UCSD-AML1 (cell line): ENCODE results near the gene KCNJ9.
"Not testable (repeated sequence)": the region's sequence is repeated elsewhere in the genome, so short reads cannot be mapped to it uniquely, and the experiment has no call there.

Experiments
- DNase-seq: peaks from one replicate; lab custom pipeline; 2025; ENCODE audit not compliant: unreplicated experiment; lab: John Stamatoyannopoulos, UW

Gene KCNJ9

DNA sequence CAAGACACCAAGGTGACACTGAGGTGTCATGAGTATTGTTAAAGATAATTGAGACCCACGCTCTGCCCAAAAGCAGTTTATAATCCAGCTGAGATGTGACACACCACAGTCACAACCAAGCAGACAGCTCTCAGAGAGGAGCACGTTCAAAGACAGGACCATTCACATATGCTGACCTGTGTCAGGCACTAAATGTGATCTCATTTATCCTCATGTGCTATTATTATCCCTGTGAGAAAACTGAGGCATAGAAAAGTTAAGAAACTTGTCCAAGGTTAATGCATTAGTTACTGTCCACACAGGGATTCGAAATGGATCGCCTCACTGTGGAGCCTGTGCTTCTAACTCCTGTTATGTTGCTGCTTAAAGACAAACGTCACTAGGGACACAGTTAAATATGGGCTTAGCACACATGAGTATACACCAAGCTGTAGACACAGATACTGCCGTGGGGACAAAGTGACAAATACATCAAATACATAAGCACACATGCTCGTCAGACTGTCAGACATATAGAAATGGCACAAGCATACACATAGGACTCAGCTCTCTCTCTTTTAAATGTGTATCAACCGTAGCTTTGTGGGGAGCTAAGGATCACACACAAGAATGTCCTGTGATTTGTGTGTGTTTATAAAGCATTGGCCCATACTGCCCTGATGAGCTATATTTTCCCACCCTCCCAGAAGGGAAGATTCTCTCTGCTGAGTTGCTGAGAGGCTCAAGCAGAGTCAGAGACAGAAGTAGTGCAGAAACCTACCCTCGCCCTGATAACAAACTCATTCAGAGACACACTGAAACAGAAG lies 20.6 kb downstream of the KCNJ9 start:
- DNase-seq, result no peak

DNA sequence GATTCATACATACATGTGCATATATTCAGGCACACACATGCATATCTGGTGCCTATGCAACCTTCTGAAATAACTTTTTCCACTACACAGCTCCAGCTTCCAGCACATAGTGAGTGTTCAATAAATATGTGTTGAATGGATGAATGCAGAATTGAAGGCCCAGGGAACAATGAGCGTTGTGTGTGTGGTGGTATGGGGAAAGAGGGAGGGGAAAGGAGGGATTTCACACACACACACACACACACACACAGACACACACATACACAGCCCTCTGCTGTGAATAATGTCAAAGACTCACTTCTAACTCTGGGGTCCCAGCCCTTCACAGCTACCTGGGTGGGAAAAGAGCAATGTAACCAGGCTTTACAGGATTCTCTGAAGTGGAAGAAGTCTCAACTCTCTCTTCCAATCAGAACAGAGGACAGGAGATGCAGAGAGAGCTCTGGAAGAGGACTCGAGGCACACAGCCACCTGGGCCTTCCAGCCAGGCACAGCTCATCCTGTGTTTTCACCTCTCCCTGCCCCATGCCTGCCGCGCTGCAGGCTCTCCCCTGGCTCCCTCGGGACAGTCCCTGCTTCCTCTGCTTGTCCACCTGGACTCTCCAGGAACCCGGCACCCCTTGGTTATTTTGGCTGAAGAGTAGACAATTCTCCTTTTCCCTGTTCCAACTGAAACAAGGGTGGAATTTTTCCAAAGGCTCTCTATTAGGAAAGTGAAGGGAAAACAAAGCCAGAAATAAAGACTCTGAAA lies 22.5 kb downstream of the KCNJ9 start:
- no peak for DNase-seq

DNA sequence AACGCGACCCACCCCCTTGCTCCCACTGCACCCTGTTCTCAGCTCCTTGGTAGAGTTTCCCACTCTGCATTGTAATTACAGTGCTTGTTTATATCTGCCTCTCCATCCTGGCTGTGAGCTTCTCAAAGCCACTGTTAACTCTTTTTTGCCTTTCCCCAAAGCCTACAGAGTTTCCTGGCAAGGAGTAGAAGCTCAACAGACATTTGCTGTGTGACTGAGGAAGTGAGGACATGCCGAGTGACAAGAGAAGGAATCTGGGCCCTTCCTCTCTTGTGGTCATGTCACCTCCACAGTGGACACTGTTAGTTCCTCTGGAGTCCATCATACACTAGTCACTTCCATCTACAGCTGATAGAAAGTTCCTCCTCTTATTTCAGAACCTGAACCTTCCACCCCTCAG lies 23.1 kb downstream of the KCNJ9 start:
- DNase-seq, result no peak

DNA sequence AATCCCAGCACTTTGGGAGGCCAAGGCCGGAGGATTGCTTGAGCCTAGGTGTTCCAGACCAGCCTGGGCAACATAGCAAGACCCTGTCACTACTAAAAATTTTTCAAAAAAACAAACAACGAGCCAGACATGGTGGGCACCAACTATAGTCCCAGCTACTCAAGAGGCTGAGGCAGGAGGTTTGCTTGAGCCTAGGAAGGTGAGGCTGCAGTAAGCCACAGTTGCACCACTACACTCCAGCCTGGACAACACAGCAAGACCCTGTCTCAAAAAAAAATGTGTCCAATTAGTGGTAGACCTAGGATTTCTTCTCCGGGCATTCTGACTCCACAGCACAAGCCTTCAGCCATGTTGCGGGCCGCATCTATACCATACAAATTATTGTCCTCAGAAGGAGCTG lies 23.8 kb downstream of the KCNJ9 start:
- DNase-seq, result no peak

DNA sequence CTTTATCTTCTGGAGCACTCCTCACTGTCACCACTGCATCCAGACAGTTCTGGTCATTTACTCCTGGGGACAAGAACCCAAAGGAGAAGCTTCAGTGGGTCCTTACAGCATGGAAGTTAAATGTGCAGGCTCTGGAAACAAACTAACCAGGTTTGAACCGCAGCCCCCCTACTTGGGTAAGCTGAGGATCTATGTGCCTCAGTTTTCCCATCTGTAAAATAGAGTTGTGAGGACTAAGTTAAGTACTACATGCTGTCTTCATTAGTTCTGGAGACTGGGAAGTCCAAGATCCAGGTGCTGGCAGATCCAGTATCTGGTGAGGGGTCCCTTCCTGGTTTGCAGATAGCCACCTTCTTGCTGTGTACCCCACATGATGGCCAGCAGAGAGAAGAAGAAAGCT lies 26.2 kb downstream of the KCNJ9 start:
- no peak for DNase-seq

DNA sequence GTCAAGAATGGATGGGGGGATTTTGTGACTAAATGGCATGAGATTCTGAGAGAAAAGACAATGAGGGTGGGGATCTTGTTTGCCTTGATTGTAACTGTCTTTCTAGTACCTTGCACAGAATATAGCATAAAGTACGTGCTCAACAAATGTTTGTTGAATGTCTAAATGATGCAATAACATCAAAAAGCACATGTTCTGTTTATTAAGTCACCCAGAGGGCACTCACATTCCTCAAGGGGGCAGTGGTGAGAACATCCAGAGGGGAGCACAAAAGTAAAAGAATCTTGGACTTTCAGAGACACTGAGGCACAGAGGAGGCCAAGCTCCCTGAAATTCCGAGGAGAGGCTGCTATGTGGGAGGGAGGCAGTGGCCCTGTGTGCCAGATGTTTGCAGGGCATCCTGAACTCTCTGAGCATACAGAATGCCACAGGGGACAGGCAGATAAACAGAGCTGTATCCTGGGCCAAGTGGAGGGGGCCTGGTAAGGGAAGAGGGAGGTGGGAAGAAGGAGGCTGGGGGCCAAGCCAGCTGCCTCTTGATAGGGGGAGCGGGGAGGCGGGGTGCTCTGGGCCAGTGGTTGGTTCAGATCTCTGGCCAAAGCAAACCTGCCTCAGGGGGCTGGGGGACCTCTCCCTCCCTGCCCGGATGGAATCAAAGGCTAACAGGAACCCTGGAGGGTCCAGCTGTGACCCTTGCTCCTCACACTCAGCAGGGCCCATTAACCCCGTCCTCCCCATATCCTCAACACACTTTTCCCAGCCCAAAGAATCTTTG lies 27.7 kb downstream of the KCNJ9 start:
- DNase-seq, result peak; percentile 27

DNA sequence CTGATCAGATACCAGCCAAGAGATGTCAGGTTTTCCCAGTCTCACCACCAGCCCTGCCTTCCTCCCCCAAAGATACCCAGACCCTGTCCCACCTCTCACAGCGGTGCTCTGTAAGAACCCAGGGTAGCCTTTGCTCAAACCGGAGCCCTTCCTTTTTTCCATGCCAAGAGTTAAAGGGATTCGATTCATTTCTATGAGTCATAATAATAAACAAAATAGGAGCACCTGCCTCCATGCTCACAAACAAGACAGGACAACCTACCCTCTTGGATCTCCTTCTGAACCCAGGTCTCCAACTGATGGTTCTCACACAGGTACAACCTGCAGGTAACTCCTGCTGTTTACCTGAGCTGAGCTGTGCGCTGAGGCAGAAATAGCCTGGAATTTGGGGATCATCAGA lies 28.3 kb downstream of the KCNJ9 start:
- no peak for DNase-seq

DNA sequence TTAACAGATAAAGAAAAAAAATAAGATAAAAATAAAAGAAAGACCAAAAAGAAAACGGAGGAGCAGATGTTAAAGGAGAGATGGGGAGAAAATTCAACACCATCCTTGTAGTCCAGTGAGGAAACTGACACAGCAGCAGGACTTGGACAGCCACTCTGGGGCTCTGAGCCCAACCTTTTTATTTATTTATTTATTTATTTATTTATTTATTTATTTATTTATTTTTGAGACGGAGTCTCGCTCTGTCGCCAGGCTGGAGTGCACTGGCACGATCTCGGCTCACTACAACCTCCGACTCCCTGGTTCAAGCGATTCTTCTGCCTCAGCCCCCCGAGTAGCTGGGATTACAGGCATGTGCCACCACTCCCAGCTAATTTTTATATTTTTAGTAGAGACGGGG lies 30.1 kb downstream of the KCNJ9 start:
- not testable (repeated sequence) for DNase-seq

DNA sequence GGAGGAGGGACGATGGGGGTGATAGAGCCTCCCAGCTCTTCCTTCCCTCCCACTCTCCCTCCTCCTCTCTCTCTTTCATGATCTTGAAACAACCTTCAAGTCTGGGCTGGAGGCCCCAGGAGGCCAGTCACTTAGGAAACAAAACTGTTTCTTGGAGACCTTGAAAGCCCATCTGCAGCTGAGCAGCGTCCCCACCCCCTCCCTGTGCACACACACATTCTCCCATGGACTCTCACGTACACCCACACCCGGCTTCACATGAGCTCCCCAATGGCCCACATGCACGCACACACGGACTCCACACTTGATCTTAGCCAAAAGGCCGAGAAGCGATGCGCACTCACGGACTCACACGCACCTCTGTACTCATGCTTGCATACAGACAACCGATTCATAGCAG lies 31.0 kb downstream of the KCNJ9 start:
- no peak for DNase-seq

DNA sequence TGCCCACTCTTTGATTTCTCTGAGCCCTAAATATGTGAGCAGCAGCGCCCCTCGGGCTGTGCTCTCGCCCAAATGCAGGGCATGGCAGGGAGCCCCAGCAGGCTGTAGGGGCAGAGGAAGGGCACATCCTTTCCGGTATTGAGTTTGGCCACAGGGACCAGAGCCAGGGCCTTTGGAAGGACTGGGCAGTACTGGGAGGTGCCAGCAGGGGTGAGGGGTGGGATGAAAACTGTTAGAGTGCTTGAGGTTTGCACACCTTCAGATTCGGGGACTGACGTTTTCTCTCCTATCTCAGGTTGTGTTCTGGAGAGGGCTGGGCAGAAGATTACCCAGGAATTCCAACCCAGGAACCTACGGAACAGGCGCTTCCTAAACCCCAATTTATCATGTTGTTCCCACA lies 32.1 kb downstream of the KCNJ9 start:
- DNase-seq, result no peak

DNA sequence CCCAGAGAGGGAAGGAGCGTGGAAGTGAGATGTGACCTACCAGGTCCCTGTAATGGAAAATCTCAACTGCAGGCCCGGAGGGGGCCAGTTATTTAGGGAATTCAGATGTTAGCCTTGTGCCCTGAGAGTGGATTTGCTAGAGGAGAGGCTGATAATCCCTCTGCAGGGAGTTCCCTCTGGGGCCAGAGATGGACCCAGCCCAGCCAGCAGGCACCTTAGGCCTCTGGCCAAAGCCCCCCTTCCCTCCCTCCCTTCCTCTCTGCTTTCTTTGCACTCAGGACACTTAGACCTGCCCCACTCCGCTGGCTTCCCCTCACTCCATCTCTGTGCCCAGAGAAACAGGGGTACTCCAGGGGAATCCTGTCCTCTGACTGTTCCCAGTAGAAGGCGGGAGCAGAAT lies 32.7 kb downstream of the KCNJ9 start:
- no peak for DNase-seq

DNA sequence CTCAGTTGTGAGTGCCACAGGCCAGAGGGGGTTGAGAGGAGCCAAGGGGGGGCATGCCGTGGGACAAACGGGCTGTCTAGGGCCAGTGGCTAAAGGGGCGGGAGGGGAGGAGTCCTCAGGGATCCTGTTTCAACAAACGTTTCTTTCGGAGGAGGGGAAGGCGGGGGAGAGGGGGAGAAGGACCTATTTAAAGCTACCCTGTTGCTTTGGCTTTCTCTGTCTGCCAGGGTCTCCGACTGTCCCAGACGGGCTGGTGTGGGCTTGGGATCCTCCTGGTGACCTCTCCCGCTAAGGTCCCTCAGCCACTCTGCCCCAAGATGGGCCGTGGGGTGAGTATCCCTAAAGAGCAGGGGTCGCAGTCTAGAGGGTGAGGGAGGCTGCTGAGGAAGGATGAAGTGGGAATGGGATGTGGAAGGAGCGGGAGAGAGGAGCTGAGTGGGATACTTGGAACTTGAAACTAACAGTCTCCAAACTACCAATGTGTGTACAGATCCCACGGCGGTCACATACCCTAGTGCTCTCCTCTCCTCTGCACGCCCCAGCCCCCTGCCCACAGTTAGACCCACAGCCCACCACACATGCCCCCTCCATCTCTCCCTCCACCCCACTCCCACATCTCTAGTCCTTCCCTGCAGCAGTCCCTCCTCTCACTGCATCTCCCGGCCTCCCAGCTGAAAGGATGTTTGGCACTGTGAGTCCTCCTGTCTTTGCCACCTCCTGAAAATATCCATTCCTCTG lies 34.4 kb downstream of the KCNJ9 start, which contains the start of gene ATP1A2:
Gene ATP1A2 (plus strand): TSS at position 215 of the 738 bp plus-strand sequence. CDS start 103 bp downstream, at position 318.
- DNase-seq, result no peak

DNA sequence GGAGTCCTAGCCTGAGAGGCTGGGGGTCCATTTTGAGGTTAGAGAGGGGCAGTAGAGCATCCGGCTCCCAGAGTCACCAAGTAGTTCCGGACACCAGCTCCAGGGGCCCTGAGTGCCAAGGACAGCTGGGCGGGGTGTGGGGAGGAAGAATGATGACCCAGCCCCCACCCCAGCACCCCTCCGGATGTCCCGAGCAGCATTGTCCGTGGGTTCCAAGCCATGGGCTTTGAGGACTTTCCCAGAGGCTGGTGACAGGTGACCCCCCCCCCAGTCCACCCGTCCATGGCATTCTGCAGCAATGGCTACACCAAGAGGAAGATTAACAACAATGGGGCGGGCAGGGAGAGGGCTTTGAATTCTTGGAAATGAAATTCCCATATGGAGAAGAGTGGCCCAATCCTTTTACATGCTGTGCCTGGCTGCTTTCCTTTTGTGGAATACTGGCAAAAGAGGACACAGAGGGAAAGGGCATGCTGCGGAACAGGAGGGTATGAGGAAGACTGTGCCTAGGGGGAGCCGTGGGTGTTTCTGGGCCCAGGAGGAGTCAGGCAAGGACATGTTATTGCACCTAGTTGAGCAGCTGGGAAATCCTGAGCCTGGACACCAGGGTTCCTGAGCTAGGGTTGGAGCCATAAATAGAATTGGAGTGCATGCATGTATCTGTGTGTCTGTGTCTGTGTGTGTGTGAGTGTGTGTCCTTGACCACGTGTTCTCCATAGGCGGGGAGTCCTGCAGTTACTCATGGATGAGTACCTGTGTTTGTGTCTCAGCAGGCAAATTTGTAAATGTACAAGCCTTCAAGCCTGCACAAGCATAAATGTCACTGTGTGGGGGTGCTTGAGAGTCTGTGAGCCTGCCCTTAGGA lies 35.2 kb downstream of the KCNJ9 start:
- no peak for DNase-seq

DNA sequence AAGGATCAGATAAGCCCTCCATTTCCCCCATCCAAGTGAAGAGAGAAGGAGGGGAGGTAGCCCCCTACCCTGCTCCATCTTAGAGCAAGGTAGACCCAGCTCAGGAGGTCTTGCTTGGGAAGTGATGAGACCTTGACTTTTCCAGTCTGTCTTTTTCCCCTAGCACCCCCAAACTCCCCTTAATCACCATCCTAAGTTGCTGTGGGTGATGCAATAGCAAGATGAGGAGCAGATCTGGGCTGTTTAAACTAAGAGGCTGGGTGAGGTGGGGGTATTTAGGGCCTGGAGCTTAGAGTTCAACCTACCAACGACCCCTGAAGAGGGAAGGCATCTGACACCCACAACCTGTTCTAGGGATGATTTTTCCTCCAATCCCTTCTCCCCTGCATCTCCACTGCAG lies 36.0 kb downstream of the KCNJ9 start:
- DNase-seq, result no peak

DNA sequence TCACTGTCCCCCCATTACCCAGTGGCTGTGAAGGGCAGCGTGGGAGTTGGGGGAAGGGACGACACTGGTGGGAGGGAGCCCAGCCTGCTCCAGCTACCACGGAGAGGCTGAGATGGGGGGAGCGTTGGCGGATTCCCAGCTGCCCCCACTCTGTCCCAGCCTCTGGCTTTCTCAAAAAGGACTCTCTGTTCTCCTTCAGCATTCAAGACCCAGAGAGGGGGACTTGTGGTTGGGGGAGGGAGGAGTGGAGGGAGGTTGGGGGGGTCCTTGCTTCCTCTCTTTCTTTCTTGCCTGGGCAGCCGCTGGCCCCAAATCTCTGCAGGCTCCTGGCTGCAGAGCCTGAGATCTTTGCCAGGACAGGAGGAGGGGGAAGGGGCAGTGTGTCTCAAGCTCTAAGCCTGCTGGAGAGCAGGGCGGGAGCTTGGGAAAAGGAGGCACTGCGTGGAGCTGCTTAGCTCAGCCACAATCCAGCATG lies 36.4 kb downstream of the KCNJ9 start:
- DNase-seq, result no peak

DNA sequence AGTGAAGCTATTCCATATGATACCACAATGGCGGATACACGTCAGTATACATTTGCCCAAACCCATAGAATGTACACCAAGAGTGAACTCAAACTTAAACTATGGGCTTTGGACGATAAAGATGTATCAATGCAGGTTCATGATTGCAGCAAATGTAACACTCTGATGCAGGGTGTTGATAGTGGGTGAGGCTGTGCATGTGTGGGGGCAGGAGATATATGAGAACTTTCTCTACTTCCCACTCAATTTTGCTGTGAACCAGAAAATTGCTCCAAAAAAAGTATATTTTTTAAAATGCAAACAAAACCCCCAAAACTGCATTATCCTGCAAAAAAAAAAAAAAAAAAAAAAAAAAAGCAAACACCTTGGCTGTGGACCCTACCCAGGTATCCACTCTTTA lies 37.6 kb downstream of the KCNJ9 start:
- no peak for DNase-seq

DNA sequence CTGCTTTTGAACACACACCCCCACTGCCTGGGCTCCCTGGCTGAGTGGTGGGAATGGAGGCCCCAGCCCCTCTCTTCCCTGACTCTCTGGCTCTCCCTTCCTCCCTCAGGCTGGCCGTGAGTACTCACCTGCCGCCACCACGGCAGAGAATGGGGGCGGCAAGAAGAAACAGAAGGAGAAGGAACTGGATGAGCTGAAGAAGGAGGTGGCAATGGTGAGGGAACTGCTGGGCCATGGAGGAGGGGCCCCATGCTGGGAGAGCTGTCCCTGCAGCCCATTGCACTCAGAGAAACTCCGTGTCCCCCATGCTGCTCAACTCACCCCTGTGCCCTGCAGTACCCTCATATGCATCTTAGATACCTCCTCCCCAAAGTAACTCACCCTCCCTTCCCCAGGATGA lies 39.5 kb downstream of the KCNJ9 start:
- DNase-seq, result no peak

DNA sequence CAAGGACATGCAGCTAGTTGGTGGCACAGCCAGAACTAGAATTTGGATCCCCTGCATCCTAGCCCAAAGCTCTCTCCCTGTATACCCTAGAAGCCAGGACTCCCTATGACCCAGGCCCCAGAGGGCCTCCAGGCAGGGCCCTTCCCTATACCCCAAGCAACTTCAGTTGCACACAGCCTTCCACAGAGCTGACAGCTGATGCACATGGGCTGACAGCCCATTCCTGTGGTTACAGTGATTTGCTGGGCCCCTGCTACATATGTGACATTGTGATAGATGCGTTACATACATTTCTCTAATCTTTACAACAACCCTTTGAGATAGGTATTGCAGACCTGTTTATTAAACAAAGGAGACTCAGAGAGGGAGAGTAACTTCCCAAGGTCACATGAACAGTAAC lies 40.0 kb downstream of the KCNJ9 start:
- DNase-seq, result no peak

DNA sequence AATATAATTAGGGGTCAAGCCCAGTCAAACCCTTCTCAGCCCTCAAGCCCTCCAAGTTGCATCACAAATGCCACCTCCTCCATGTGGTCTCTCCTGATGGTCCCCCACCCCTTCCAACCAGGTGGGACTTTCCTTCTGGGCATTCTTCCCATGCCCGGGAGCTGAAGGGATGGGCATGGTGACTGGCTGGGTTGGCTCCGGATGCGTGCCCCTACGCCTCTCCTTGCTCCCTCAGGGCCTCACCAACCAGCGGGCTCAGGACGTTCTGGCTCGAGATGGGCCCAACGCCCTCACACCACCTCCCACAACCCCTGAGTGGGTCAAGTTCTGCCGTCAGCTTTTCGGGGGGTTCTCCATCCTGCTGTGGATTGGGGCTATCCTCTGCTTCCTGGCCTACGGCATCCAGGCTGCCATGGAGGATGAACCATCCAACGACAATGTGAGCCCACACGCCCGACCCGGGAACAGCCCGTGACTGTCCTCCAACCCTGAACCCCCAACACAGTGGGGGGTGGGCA lies 41.7 kb downstream of the KCNJ9 start:
- no peak for DNase-seq

DNA sequence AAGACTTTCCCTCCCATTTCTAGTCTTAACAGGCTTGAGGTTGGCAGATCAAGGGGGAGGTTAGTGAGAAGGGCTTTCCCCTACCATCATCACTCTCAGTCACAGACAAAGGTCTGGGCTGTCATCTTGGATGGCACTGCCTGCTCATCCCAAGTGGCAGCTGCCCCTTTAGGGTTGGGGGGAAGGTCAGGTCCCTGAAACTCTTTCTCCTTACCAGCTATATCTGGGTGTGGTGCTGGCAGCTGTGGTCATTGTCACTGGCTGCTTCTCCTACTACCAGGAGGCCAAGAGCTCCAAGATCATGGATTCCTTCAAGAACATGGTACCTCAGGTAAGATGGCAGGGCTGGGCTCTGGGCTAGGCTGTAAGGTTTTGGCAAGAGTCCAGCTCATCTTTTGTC lies 42.4 kb downstream of the KCNJ9 start:
- DNase-seq, result no peak
